Smooth muscle cell (in vitro differentiated cells): ENCODE measurements around the gene PRPF18. TPM values are rescaled to one million over a fixed set of nuclear protein-coding genes. Genes with fewer than 3 reads are reported as not detected.

Experiments
- DNase-seq: peaks from one replicate; lab custom pipeline; 2025; ENCODE audit not compliant: unreplicated experiment; lab: John Stamatoyannopoulos, UW
- H2AFZ ChIP-seq: fragments of 200-600 bp; sonication (generic); 2 replicates; pipeline ENCODE4 v1.6.0; 2016; ENCODE audit warnings: antibody characterized with exemption, low read depth, mild to moderate bottlenecking
- H3F3A ChIP-seq: fragments of 200-600 bp; sonication (generic); 2 replicates; pipeline ENCODE4 v1.6.0; 2017; ENCODE audit warnings: antibody characterized with exemption, low read depth
- H3K27ac ChIP-seq: fragments of 200-600 bp; sonication (generic); 2 replicates; pipeline ENCODE4 v1.5.1; 2016; ENCODE audit warnings: low read depth, mild to moderate bottlenecking
- H3K27me3 ChIP-seq: fragments of 200-600 bp; sonication (generic); 2 replicates; pipeline ENCODE4 v1.6.1; 2016; ENCODE audit warnings: low read depth, mild to moderate bottlenecking
- H3K36me3 ChIP-seq: fragments of 200-600 bp; sonication (generic); 2 replicates; pipeline ENCODE4 v1.5.1; 2016; ENCODE audit warnings: low read depth
- H3K4me1 ChIP-seq: fragments of 200-600 bp; sonication (generic); 2 replicates; pipeline ENCODE4 v1.5.1; 2016; ENCODE audit warnings: low read depth
- H3K4me2 ChIP-seq: fragments of 200-600 bp; sonication (generic); 2 replicates; pipeline ENCODE4 v1.6.0; 2016; ENCODE audit warnings: mild to moderate bottlenecking
- H3K4me3 ChIP-seq: fragments of 200-600 bp; sonication (generic); 2 replicates; pipeline ENCODE4 v1.5.1; 2016; ENCODE audit warnings: mild to moderate bottlenecking
- H3K79me2 ChIP-seq: fragments of 200-600 bp; sonication (generic); 2 replicates; pipeline ENCODE4 v1.6.0; 2016; ENCODE audit warnings: low read depth, mild to moderate bottlenecking
- H3K9ac ChIP-seq: fragments of 200-600 bp; sonication (generic); 2 replicates; pipeline ENCODE4 v1.6.0; 2016; ENCODE audit warnings: low read depth
- H3K9me3 ChIP-seq: fragments of 200-600 bp; sonication (generic); replicated peaks from 2 replicates; pipeline ENCODE4 v1.5.1; 2016; ENCODE audit warnings: low read depth
- H4K20me1 ChIP-seq: fragments of 200-600 bp; sonication (generic); 2 replicates; pipeline ENCODE4 v1.6.0; 2016; ENCODE audit warnings: low read depth
- WGBS: methylation state at CpG from one replicate; pipeline ENCODE4 v1.1.7; 2016; ENCODE audit warnings: low lambda C conversion rate; 5-methylcytosine and 5-hydroxymethylcytosine counted together
- polyA plus RNA-seq: library from polyadenylated mRNA; unstranded; fragments of >200 nt; fragmentation: Nextera tagmentation; extraction: Ambion mirVana; gene quantifications from 2 replicates; pipeline ENCODE4 v1.2.1, GENCODE V29; 2016
- total RNA-seq: library from RNA; depleted of rRNA; stranded (reverse); fragments of >200 nt; gene quantifications from 2 replicates; pipeline ENCODE4 v1.2.3, GENCODE V29; 2014
- TF ChIP-seq, protein P1 (sequence below): fragments of 200-600 bp; sonication (generic); IDR thresholded peaks from 2 replicates; pipeline ENCODE4 v1.5.1; 2017; ENCODE audit warnings: borderline replicate concordance, mild to moderate bottlenecking, antibody characterized with exemption; ENCODE audit not compliant: insufficient read depth, poor library complexity, severe bottlenecking

Gene PRPF18
- total and polyA plus RNA-seq, 2 experiments from 2014 or later: 22.4 to 36.9 TPM

DNA sequence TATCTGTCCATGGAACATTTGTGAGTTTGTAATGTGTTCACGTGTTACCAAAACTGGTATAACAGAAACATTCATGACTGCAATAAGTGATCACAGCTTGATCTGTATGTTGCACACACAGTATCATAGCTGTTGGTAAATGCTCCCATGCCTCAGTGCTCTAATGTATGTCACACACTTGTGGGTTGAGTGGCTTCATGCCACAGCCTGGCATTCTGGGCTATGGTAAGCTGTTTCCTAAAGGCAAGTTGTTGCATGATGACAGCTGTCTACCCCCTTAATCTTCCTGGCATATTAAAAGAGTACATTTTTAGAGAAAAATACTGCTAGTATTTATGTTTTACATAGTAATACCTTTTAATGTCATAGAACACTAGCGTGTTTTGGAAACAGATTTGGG lies 35.2 kb downstream of the PRPF18 start:
- no peak for DNase-seq
- Histone ChIP-seq H3K9ac (no peak overlapping the region), H4K20me1 (no peaks in the 10 kb centered on the region), H3K27ac (no peak overlapping the region), H3F3A (no peaks in the 10 kb centered on the region), H3K4me1 (no peaks in the 10 kb centered on the region), H3K4me3 (no peak overlapping the region), H3K9me3 (no peaks in the 10 kb centered on the region), H3K27me3 (no peaks in the 10 kb centered on the region), H2AFZ (no peak overlapping the region), H3K79me2 (no peaks in the 10 kb centered on the region), H3K36me3 (no peaks in the 10 kb centered on the region), H3K4me2 (no peak overlapping the region)
- 98% methylated on average over 2 of the region's 2 CpGs for WGBS
- TF ChIP-seq, protein P1, sequence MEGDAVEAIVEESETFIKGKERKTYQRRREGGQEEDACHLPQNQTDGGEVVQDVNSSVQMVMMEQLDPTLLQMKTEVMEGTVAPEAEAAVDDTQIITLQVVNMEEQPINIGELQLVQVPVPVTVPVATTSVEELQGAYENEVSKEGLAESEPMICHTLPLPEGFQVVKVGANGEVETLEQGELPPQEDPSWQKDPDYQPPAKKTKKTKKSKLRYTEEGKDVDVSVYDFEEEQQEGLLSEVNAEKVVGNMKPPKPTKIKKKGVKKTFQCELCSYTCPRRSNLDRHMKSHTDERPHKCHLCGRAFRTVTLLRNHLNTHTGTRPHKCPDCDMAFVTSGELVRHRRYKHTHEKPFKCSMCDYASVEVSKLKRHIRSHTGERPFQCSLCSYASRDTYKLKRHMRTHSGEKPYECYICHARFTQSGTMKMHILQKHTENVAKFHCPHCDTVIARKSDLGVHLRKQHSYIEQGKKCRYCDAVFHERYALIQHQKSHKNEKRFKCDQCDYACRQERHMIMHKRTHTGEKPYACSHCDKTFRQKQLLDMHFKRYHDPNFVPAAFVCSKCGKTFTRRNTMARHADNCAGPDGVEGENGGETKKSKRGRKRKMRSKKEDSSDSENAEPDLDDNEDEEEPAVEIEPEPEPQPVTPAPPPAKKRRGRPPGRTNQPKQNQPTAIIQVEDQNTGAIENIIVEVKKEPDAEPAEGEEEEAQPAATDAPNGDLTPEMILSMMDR: no peak

DNA sequence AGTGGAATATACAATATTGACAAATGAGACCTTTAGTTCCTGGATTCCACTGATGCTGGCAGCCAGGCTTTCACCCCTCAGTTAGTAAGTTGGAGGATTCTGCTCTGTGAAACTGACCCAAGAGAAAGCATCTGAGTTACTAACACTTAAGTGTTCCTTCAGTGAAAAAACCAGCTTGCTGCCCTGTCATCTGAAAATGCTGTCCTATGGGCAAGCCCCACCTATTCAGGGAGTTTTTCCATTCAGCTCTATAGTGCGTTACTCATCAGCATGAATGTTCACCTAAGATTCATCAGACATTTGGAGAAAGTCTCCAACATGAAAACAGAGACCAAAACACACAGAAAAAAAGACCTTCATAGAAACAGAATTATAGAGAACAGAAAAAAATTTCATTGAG lies 37.9 kb downstream of the PRPF18 start:
- Histone ChIP-seq H4K20me1 (peaks cover 5% of the 10 kb centered on the region), H3K79me2 (no peaks in the 10 kb centered on the region), H3K4me2 (no peak overlapping the region), H3K36me3 (peaks cover 5% of the 10 kb centered on the region), H3K27ac (no peak overlapping the region), H3K27me3 (no peaks in the 10 kb centered on the region), H3K9ac (no peak overlapping the region), H3K9me3 (no peaks in the 10 kb centered on the region), H3K4me3 (no peak overlapping the region), H2AFZ (no peak overlapping the region), H3K4me1 (peaks cover 8% of the 10 kb centered on the region), H3F3A (no peaks in the 10 kb centered on the region)
- TF ChIP-seq, protein P1: no peak
- no peak for DNase-seq
- 96% methylated on average over 1 of the region's 1 CpG for WGBS

DNA sequence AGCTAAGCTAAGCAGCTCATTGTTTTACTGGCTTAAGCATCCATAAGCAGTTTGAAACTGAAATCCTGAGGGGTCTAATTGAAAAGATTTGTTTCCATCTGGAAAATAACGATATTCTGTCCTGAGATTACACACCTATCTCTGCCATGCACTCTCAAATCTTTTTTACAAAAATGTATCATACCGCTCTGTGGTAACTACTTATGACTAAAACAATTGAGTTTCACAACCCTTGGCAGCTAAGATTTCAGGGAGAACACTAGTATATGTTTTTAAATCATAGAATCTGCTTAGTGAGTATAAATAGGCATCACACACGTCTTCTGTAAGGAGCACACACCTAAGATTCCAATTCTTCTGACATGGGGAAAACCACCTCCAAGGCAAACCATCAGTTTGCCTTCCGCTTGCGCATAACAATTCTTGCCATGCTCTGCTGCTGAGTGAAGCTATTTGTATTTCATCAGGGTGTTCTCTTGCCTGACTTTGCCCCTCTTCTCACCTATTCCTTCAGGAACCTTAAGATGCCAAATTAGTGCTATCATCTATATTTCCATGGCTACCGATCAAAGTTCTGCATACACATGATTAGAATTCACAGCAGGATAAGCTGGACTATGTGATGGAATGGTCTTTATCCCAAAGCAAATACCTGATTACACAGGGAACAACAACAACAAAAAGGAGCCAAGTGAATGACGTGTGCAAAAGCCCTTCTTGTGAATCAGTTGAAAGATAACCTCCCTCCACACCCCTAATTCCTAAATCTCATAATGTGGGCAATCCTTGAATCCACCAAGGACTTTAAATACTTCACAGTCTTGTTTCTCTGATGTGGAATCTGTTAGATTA lies 40.9 kb downstream of the PRPF18 start:
- Histone ChIP-seq H3K4me2 (no peak overlapping the region), H3K9me3 (no peaks in the 10 kb centered on the region), H3K9ac (no peak overlapping the region), H3K4me3 (no peak overlapping the region), H2AFZ (no peak overlapping the region), H3K79me2 (no peaks in the 10 kb centered on the region), H3K27me3 (no peaks in the 10 kb centered on the region), H3K36me3 (peaks cover 5% of the 10 kb centered on the region), H3F3A (no peaks in the 10 kb centered on the region), H3K4me1 (peaks cover 8% of the 10 kb centered on the region), H3K27ac (no peak overlapping the region), H4K20me1 (peaks cover 7% of the 10 kb centered on the region)
- no peak for DNase-seq
- 95% methylated on average over 7 of the region's 7 CpGs for WGBS
- TF ChIP-seq, protein P1: no peak

DNA sequence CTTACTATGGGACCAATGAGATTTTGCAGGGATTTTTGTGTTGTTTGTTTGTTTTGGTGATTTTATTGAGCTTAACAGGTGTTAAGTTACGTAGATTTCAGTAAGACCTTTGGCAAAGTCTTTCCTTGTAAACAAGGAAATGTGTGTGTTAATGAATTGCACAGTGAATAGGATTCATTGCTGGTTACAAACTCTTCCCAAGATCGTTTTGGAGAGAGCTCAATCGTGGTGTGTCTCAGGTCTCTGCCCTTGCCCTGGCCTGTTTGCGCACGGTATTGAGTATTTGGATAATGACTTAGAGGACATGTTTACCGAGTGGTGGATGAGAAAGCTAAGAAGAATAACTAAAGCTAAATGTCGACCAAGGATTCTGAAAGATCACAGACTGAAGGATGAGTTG lies 41.9 kb downstream of the PRPF18 start:
- Histone ChIP-seq H2AFZ (no peak overlapping the region), H3K27ac (no peak overlapping the region), H3K4me2 (no peak overlapping the region), H3K27me3 (no peaks in the 10 kb centered on the region), H3F3A (no peaks in the 10 kb centered on the region), H3K9ac (no peak overlapping the region), H4K20me1 (peaks cover 7% of the 10 kb centered on the region), H3K9me3 (no peaks in the 10 kb centered on the region), H3K36me3 (peaks cover 5% of the 10 kb centered on the region), H3K4me3 (no peak overlapping the region), H3K79me2 (no peaks in the 10 kb centered on the region), H3K4me1 (peaks cover 13% of the 10 kb centered on the region)
- TF ChIP-seq, protein P1: no peak
- no peak for DNase-seq
- 78% methylated on average over 7 of the region's 7 CpGs for WGBS
